Neural progenitor cell (in vitro differentiated cells): ENCODE data around the gene ZNF184. TPM values are rescaled to one million over a fixed set of nuclear protein-coding genes. Genes with fewer than 3 reads are reported as not detected.

ENCODE experiments used
- DNase-seq: peaks from one replicate; pipeline ENCODE4 v3.0.0-alpha.2; 2016; ENCODE audit warnings: low spot score
- H2AFZ ChIP-seq: fragments of 200-600 bp; sonication (generic); replicated peaks from 2 replicates; pipeline ENCODE4 v1.6.1; 2016; ENCODE audit warnings: antibody characterized with exemption
- H3F3A ChIP-seq: fragments of 200-600 bp; sonication (generic); 2 replicates; pipeline ENCODE4 v1.6.1; 2016; ENCODE audit warnings: antibody characterized with exemption, low read depth
- H3K27ac ChIP-seq: fragments of 200-600 bp; sonication (generic); 2 replicates; pipeline ENCODE4 v1.5.1; 2016; ENCODE audit warnings: mild to moderate bottlenecking
- H3K27me3 ChIP-seq: fragments of 200-600 bp; sonication (generic); 2 replicates; pipeline ENCODE4 v1.6.1; 2016; ENCODE audit warnings: mild to moderate bottlenecking, moderate library complexity
- H3K36me3 ChIP-seq: fragments of 200-600 bp; sonication (generic); 2 replicates; pipeline ENCODE4 v1.5.1; 2016
- H3K4me1 ChIP-seq: fragments of 200-600 bp; sonication (generic); 2 replicates; pipeline ENCODE4 v1.6.1; 2016; ENCODE audit warnings: mixed run types
- H3K4me2 ChIP-seq: fragments of 200-600 bp; sonication (generic); 2 replicates; pipeline ENCODE4 v1.6.1; 2016
- H3K4me3 ChIP-seq: fragments of 200-600 bp; sonication (generic); 2 replicates; pipeline ENCODE4 v1.5.1; 2016
- H3K79me2 ChIP-seq: fragments of 200-600 bp; sonication (generic); 2 replicates; pipeline ENCODE4 v1.6.1; 2016; ENCODE audit warnings: low read depth
- H3K9ac ChIP-seq: fragments of 200-600 bp; sonication (generic); 2 replicates; pipeline ENCODE4 v1.6.1; 2016
- H3K9me3 ChIP-seq: fragments of 200-600 bp; sonication (generic); 2 replicates; pipeline ENCODE4 v1.5.1; 2016; ENCODE audit warnings: low read depth
- H4K20me1 ChIP-seq: fragments of 200-600 bp; sonication (generic); 2 replicates; pipeline ENCODE4 v1.6.1; 2016; ENCODE audit warnings: low read depth
- H3K27ac Mint-ChIP-seq: 3 replicates; pipeline ENCODE4 v1.8.0; 2021; ENCODE audit warnings: mixed read lengths
- H3K27me3 Mint-ChIP-seq: 2 replicates; pipeline ENCODE4 v1.8.0; 2022; ENCODE audit warnings: low read depth, mild to moderate bottlenecking, inconsistent platforms, moderate library complexity, mixed read lengths; ENCODE audit not compliant: insufficient read depth
- H3K36me3 Mint-ChIP-seq: 3 replicates; pipeline ENCODE4 v1.8.0; 2021; ENCODE audit warnings: mixed read lengths
- H3K4me1 Mint-ChIP-seq: 3 replicates; pipeline ENCODE4 v1.8.0; 2021; ENCODE audit warnings: mixed read lengths
- H3K4me3 Mint-ChIP-seq: 3 replicates; pipeline ENCODE4 v1.8.0; 2021; ENCODE audit warnings: mild to moderate bottlenecking, moderate library complexity, mixed read lengths
- H3K9me3 Mint-ChIP-seq: 3 replicates; pipeline ENCODE4 v1.8.0; 2020; ENCODE audit warnings: mixed read lengths
- CTCF ChIP-seq: fragments of 200-600 bp; sonication (generic); IDR thresholded peaks from 2 replicates; pipeline ENCODE4 v1.5.1; 2017; ENCODE audit warnings: antibody characterized with exemption, mild to moderate bottlenecking
- EZH2 ChIP-seq: fragments of 200-600 bp; sonication (generic); IDR thresholded peaks from 2 replicates; pipeline ENCODE4 v1.6.1; 2017; ENCODE audit warnings: antibody characterized with exemption, mild to moderate bottlenecking, moderate library complexity
- EZH2phosphoT487 ChIP-seq: fragments of 200-600 bp; sonication (generic); IDR thresholded peaks from 2 replicates; pipeline ENCODE4 v1.6.1; 2017; ENCODE audit warnings: antibody characterized with exemption
- total RNA-seq: library from RNA; depleted of rRNA; stranded (reverse); fragments of >200 nt; gene quantifications from 2 replicates; pipeline ENCODE4 v1.2.3, GENCODE V29; 2015; ENCODE audit warnings: low replicate concordance

The ZNF184 gene
- total RNA-seq, 1 donor from 2014 or later: 21.8 TPM

DNA sequence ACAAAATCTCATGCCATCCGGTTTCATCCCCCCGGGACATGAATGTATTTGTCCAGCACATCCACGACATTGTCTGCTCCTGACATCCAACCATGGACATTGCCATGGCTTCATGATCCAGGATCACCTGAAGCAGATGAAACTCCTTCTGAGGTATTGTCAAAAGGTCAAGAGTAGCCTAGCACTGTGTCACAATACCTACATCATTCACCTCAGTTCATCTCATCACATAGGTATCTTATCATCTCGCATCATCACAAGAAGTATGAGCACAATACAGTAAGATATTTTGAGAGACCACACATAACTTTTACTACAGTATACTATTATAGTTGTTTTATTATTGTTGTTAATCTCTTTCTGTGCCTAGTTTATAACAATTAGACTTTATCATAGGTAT, 33.5 kb downstream of the ZNF184 start:
- H3K9me3 ChIP-seq: peaks cover 8% of the 10 kb centered on the region

GRCh38 chr6:27433714-27434113, 39.2 kb downstream of the ZNF184 start:
- peaks cover 8% of the 10 kb centered on the region for H3K9me3 ChIP-seq
- Mint-ChIP-seq H3K4me3 (no peak overlapping the region), H3K36me3 (no peaks in the 10 kb centered on the region), H3K9me3 (peaks cover 18% of the 10 kb centered on the region), H3K27ac (no peak overlapping the region), H3K4me1 (no peaks in the 10 kb centered on the region), H3K27me3 (no peaks in the 10 kb centered on the region)
- no peaks in the 10 kb centered on the region for H3K36me3 ChIP-seq
- no peaks in the 10 kb centered on the region for H3F3A ChIP-seq
- DNase-seq: no peak
- no peaks in the 10 kb centered on the region for H3K4me1 ChIP-seq
- TF ChIP-seq EZH2phosphoT487: no peak
- no peak for TF ChIP-seq EZH2
- TF ChIP-seq CTCF: no peak
- H3K27me3 ChIP-seq: no peaks in the 10 kb centered on the region
- H3K79me2 ChIP-seq: no peaks in the 10 kb centered on the region
- H3K4me3 ChIP-seq: no peak overlapping the region
- H4K20me1 ChIP-seq: no peaks in the 10 kb centered on the region
- H3K9ac ChIP-seq: no peak overlapping the region
- H2AFZ ChIP-seq: no peak overlapping the region
- H3K4me2 ChIP-seq: no peak overlapping the region
- no peak overlapping the region for H3K27ac ChIP-seq

More for the DNA sequence above, 33.5 kb downstream of the ZNF184 start:
- no peak overlapping the region for H3K4me2 ChIP-seq
- H3K27ac ChIP-seq: no peak overlapping the region
- no peaks in the 10 kb centered on the region for H4K20me1 ChIP-seq
- Mint-ChIP-seq H3K36me3 (no peaks in the 10 kb centered on the region), H3K4me3 (no peak overlapping the region), H3K27me3 (no peaks in the 10 kb centered on the region), H3K4me1 (no peaks in the 10 kb centered on the region), H3K9me3 (peaks cover 30% of the 10 kb centered on the region), H3K27ac (no peak overlapping the region)
- H3F3A ChIP-seq: no peaks in the 10 kb centered on the region
- H3K9ac ChIP-seq: no peak overlapping the region
- no peak for DNase-seq
- H3K4me1 ChIP-seq: no peaks in the 10 kb centered on the region
- no peak for TF ChIP-seq EZH2
- TF ChIP-seq CTCF: no peak
- no peak for TF ChIP-seq EZH2phosphoT487
- H3K79me2 ChIP-seq: no peaks in the 10 kb centered on the region
- no peaks in the 10 kb centered on the region for H3K27me3 ChIP-seq
- no peak overlapping the region for H3K4me3 ChIP-seq
- H2AFZ ChIP-seq: no peak overlapping the region
- H3K36me3 ChIP-seq: no peaks in the 10 kb centered on the region

- no peaks in the 10 kb centered on the region for H4K20me1 ChIP-seq
- H3K36me3 Mint-ChIP-seq: peaks cover under 1% of the 10 kb centered on the region
- H3K9ac ChIP-seq: no peak overlapping the region
- no peaks in the 10 kb centered on the region for H3K4me1 ChIP-seq
- H2AFZ ChIP-seq: no peak overlapping the region
- H3K4me3 Mint-ChIP-seq: no peak overlapping the region
- no peak for DNase-seq
- H3K27ac Mint-ChIP-seq: no peak overlapping the region
- no peak overlapping the region for H3K4me3 ChIP-seq
- no peak overlapping the region for H3K4me2 ChIP-seq
- H3K79me2 ChIP-seq: no peaks in the 10 kb centered on the region
- no peak overlapping the region for H3K27ac ChIP-seq
- no peaks in the 10 kb centered on the region for H3K27me3 ChIP-seq
- no peaks in the 10 kb centered on the region for H3F3A ChIP-seq
- H3K9me3 ChIP-seq: no peaks in the 10 kb centered on the region
- no peaks in the 10 kb centered on the region for H3K4me1 Mint-ChIP-seq
- TF ChIP-seq EZH2phosphoT487: no peak
- TF ChIP-seq CTCF: no peak
- TF ChIP-seq EZH2: no peak
- H3K27me3 Mint-ChIP-seq: no peaks in the 10 kb centered on the region
- H3K36me3 ChIP-seq: no peaks in the 10 kb centered on the region
- H3K9me3 Mint-ChIP-seq: peaks cover 7% of the 10 kb centered on the region
Measured at GRCh38 chr6:27428966-27429365, 43.9 kb downstream of the ZNF184 start.
